ENCODE data around the gene PTGFRN.

DNA sequence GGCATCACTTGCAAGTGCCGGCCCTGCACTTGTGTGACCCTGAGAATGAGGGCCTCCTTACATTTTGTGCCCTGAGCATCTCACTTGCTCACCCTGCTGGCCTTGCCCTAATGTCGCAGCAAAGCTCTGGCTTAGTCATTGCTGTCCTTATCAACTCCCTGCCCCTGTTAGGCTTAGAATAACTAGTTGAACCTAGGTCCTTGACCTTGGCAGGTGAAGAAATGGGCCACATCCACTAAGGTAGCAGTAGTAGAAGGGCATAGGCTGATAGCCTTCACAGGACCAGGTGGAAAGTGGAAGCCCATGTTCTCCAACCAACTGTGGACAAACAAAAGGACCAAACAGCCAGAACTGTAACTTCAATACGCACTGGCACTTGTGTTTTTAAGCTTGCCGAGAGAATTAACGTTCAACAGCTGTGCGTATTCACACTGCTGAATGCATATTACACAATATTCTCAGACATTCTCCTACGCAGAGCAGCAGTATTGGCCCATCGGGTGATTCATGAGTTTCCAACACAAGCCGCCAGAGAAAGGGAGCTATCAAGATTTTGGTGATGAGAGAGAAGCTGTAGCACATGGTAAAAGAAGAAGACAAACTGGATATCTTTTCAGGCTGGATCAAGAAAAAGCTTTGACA, 27.7 kb upstream of the PTGFRN start:
- no peak for TF ChIP-seq CTCF (IDR thresholded peaks at IDR 0.05; ENCODE audit: insufficient read depth, low read length, poor library complexity, severe bottlenecking)
- TF ChIP-seq EZH2phosphoT487 (conservative IDR thresholded peaks at IDR 0.05; ENCODE audit: low read length), result no peak
